HG03097 (cell line): Measurements from ENCODE around the gene ADAMTS4.

Source experiments
- ATAC-seq: cut with Tn5 transposase; IDR thresholded peaks from one replicate; pipeline ENCODE4 v1.9.1; 2021; ENCODE audit not compliant: unreplicated experiment, low FRiP score

The ADAMTS4 gene

GRCh38 chr1:161197560-161198193, 1.2 kb downstream of the ADAMTS4 start:
- no peak for ATAC-seq

- ATAC-seq = no peak
These were observed 2.1 kb downstream of the ADAMTS4 start for GRCh38 chr1:161196521-161197451.

DNA sequence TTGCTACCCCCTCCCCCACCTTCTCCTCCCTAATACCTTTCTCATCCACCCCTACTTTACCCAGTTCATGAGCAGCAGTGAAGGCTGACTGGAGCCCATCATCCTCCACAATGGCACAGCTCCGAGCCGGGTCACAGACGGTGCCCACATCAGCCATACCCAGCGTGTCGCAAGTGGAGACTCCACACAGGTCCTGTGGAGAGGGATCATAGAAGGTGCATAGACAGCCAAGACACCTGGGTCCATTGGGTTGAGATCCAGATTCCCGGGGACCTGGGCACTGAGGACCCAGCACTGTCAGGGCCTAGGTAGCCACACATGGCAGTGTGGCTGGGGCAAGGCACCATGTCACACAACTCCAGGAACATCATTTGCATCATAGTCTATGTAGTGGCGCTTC, 2.7 kb downstream of the ADAMTS4 start:
- ATAC-seq = no peak

GRCh38 chr1:161195171-161195570, 3.7 kb downstream of the ADAMTS4 start:
- ATAC-seq = no peak

- no peak for ATAC-seq
These were observed 5.2 kb downstream of the ADAMTS4 start for GRCh38 chr1:161193561-161194235.

DNA sequence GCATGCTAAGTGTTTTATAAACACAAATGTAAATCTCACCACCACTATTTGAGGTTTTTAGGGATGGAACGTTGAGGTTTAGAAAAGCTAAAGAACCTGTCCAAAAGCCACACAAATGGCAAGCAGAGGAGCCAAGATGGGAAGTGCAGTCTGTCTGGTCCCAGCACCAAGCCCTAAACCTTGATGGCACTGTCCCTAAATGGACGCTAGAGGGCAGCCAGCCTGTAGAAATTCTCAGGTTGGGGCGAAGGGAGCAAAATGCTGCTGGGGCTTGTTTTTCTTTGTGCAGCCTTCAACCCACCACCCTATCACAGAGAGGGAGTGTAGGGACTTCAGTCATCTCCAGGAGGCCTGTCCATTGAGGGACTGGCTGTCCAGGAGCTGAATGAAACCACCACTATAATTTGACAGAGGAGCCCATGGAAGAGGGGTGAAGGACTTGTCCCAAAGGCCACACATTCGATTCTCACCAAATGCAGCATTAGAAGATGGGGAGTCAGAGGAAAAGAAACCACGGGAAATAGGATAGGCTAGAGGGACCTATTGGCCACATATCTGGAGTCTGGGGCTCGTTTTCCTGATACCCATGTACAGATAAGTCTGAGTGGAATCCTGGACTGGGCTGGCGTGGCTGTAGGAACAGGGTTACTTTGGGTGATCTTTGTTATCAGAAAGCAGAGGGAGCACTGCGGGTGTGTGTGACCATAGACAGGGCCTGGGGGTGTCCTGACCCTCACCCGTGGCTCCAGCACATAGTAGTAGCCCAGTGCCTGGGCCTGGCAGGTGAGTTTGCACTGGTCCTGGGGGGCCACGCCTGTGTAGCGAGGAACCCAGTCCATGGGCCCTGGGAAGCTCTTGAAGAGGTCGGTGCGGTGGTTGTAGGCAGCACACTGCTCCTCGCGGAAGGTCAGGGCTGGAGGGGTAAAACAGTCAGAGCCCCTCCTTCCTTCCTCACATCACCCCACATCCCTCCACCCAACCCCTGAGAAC, 6.1 kb downstream of the ADAMTS4 start:
- ATAC-seq = peak; percentile 48

DNA sequence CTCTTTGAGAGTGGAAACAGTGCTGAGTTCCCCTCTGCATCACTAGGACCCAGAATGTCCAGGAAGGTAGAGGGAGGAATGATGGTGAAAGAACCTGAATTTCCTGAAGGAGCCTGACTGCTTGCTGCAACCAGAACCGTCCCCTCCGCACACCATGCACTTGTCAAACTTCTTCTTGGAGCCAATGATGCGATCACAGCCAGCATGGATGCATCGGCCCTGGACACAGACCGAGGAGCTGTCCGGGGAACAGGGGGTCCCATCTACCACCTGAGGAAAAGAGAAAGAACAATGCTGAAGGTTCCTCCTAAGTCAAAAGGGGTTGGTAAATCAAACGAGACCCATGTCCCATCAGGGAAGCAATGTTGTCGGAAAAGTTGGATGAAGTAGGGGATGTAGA, 6.9 kb downstream of the ADAMTS4 start:
- ATAC-seq = no peak

DNA sequence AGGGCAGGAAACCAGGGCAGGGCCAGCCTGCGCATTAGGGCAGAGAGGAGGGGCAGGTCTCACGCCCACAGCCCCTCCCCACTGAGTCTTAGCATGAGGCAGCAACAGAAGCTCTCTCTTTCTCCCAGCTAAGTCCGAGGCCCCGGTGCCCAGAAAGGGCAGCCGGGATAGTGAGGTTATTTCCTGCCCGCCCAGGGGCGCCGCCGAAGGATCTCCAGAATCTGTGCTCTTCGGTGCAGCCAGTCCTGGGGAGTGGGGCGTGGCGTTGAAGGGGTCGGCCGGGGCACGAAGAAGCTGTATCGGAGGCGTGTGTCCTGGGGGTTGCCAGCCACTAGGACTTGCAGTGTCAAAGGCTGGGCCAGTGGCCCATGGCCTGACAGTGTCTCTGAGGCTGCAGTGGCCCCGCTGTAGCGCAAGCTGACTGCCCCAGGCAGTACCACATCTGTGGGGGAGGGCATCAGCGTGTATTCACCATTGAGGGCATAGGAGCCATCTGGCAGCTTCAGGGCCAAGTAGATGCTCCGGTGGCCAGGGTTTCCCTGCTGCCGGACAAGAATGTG, 7.8 kb downstream of the ADAMTS4 start:
- ATAC-seq = no peak

GRCh38 chr1:161189036-161189435, 9.8 kb downstream of the ADAMTS4 start:
- ATAC-seq = no peak

- ATAC-seq = no peak
These were observed 10.5 kb downstream of the ADAMTS4 start for GRCh38 chr1:161188381-161188780.

DNA sequence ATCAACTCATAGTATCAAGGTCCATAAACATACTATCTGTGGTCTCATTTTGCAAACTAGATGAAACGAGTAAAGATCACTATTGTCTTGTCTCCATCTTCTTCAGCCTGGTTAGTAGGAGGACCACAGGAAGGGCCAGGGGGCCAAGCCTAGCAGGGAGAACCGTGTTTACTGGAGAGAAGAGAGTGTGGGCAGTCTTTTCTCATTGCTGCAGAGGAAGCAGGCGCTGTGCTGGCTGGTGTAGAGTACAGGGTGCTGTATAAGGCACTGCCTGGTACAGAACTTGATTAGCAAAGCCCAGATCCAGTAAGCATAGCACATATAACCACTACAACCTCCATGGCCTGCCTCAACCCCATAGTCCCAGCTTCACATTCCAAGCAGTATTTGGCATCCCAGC, 11.5 kb downstream of the ADAMTS4 start:
- no peak for ATAC-seq

- ATAC-seq = peak; percentile 21
These were observed 13.0 kb downstream of the ADAMTS4 start for GRCh38 chr1:161185732-161186311.

DNA sequence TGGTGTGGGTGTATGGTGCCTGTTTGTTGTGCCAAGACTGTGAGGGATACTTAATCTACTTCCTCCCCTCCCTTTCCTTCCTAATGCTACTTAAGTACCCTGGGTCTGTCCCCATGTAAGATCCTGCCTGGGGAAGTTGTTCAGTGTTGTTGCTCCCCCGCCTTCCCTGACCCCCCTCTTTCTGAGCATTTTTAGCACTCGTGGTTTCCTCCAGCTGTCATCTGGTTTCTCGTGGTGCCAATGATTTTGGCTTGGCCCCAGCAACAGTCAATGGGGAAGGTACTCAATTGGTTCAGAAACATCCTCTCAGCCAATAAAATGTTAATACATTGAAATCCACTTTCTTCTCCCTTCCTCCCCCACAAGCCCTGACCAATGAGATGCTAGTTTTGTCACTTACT, 13.6 kb downstream of the ADAMTS4 start:
- ATAC-seq = peak; percentile 49

- no peak for ATAC-seq
These were observed 16.6 kb downstream of the ADAMTS4 start for GRCh38 chr1:161182214-161182613.

- no peak for ATAC-seq
These were observed 18.2 kb downstream of the ADAMTS4 start for GRCh38 chr1:161180639-161181038.

- no peak for ATAC-seq
These were observed 19.2 kb downstream of the ADAMTS4 start for GRCh38 chr1:161179698-161180097.

- no peak for ATAC-seq
These were observed 21.0 kb downstream of the ADAMTS4 start for GRCh38 chr1:161177936-161178244.

- peak; percentile 76 for ATAC-seq
These were observed 21.5 kb downstream of the ADAMTS4 start, which contains the start of gene B4GALT3 for GRCh38 chr1:161177112-161177935. Gene B4GALT3, minus strand, starts transcription at chr1:161177507. Its CDS starts 1,447 bp downstream, at chr1:161176060.
